Natural killer cell treated with Interleukin-12 subunit alpha and Interleukin-12 subunit beta and Interleukin-15 and Interleukin-18, amount 100 ng/mL, for 72 hours (primary cell): Measurements from ENCODE around the gene PSMD2. TPM values are rescaled to one million over a fixed set of nuclear protein-coding genes. Genes with fewer than 3 reads are reported as not detected.
"Not testable (repeated sequence)": the region's sequence is repeated elsewhere in the genome, so short reads cannot be mapped to it uniquely, and the experiment has no call there.

Experiments used
- ATAC-seq, 2 donors: fragments of 150-1000 bp; cut with Tn5 transposase in 1 of 2; sonication (Bioruptor Pico), chemical (Tn5 transposase) in 1 of 2; 2 replicates each; pipeline ENCODE4 v1.10.0; 2021
- DNase-seq: peaks from one replicate; pipeline ENCODE4 v3.0.0; 2022; ENCODE audit warnings: low spot score
- H3K27ac Mint-ChIP-seq, 2 donors: 1 replicate in 1 of 2; 2 replicates in 1 of 2; pipeline ENCODE4 v1.8.0; 2022; ENCODE audit warnings: mixed read lengths in 2 of 2, mild to moderate bottlenecking in 1 of 2, moderate library complexity in 1 of 2
- H3K27me3 Mint-ChIP-seq, 2 donors: 1 replicate in 1 of 2; 2 replicates in 1 of 2; pipeline ENCODE4 v1.8.0; 2022; ENCODE audit warnings: mixed read lengths in 2 of 2
- H3K36me3 Mint-ChIP-seq: one replicate; pipeline ENCODE4 v1.8.0; 2022; ENCODE audit warnings: mixed read lengths
- H3K4me1 Mint-ChIP-seq, 2 donors: 1 replicate in 1 of 2; 2 replicates in 1 of 2; pipeline ENCODE4 v1.8.0; 2022; ENCODE audit warnings: low read depth in 2 of 2, mixed read lengths in 2 of 2, mild to moderate bottlenecking in 1 of 2
- H3K4me3 Mint-ChIP-seq: one replicate; pipeline ENCODE4 v1.8.0; 2022; ENCODE audit warnings: mixed read lengths
- H3K9me3 Mint-ChIP-seq: 2 replicates; pipeline ENCODE4 v1.8.0; 2022; ENCODE audit warnings: mixed read lengths
- total RNA-seq, 2 donors: library from RNA; stranded (reverse); gene quantifications; one replicate each; pipeline ENCODE4 v1.2.3, GENCODE V29; 2022

PSMD2 gene
- total RNA-seq, 2 donors from 2014 or later: 285 to 328 TPM

DNA sequence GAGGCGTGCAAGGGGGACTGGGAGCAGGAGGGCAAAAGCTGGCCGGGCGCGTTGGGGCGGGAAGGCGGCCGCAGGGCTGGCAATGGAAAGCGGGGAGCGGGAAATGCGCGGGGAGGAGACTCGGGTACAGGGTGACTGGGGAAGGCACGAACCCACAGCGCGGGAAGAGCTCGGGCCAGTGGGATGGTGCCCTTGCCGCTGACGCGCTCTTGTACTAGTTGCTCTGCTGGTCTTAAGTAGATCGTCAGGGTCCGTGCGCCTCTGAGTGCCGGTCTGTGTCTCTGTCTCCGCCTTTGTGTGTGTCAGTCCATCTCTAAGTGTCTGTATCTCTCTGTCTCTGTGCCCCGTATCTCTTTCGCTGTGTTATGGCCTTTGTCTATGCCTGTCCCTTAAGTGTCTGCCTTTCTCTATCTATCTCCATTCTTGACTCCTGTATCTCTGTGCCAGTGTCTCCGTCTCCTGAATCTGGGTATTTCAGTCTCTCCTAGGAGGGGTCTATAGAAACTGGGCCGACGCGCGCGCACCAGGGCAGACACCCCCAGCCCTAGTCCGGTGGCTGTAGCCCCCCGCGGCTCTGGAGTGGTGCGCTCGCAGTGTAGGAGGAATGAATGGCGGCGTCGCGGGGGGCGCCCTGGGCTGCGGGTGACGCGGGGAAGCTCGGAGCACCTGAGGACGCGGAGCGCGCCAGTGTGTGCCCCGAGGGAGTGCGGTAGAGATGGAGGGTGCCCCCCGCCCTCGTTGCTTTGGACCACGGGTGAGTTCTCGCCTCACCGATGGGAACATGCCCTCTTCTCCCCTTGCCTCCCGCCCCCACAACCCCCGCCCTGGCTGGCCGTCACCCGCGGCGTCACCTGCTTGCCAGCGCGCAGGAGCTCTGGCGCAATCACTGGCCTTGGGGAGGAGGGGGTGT lies 36.9 kb upstream of the PSMD2 start:
- peaks cover 19 to 23% of the 10 kb centered on the region in 2 donors for H3K4me1 Mint-ChIP-seq
- H3K27me3 Mint-ChIP-seq: peaks cover 3 to 13% of the 10 kb centered on the region in 2 donors
- peak; percentile 25 to 34 for ATAC-seq
- peak overlapping the region; percentile 17 for H3K27ac Mint-ChIP-seq
- no peaks in the 10 kb centered on the region for H3K9me3 Mint-ChIP-seq
- H3K36me3 Mint-ChIP-seq: no peaks in the 10 kb centered on the region
- peak overlapping the region; percentile 90 for H3K4me3 Mint-ChIP-seq
- DNase-seq: no peak

GRCh38 chr3:184262764-184263179 lies 36.3 kb upstream of the PSMD2 start:
- Mint-ChIP-seq H3K4me1 (peaks cover 19 to 23% of the 10 kb centered on the region in 2 donors), H3K27ac (no peak overlapping the region), H3K36me3 (no peaks in the 10 kb centered on the region), H3K27me3 (peaks cover 8 to 17% of the 10 kb centered on the region in 2 donors), H3K9me3 (no peaks in the 10 kb centered on the region), H3K4me3 (peak overlapping the region; percentile 90)
- no peak for DNase-seq
- ATAC-seq: no peak

GRCh38 chr3:184267249-184267648 lies 31.8 kb upstream of the PSMD2 start:
- not testable (repeated sequence) for H3K4me3 Mint-ChIP-seq, DNase-seq, H3K4me1 Mint-ChIP-seq, H3K9me3 Mint-ChIP-seq, H3K36me3 Mint-ChIP-seq, ATAC-seq, H3K27ac Mint-ChIP-seq
- peaks cover 11 to 17% of the 10 kb centered on the region in 2 donors for H3K27me3 Mint-ChIP-seq

DNA sequence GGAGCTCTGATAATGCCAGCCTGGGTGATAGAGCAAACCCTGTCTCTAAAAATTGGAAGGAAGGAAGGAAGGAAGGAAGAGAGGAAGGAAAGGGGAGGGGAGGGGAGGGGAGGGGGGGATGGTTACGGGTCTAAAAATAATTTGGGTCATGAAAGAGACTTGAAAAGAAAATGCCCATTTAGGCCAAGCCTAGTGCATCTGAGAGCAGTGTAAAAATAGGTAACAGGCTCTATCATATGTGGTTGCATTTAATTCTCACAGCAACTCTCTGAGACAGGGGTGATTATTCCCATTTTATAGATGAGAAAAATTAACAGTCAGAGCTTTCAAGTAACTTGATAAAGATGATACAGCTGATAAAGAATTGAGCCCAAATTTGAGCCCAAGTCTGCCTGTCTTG lies 26.8 kb upstream of the PSMD2 start:
- no peaks in the 10 kb centered on the region for H3K36me3 Mint-ChIP-seq
- no peak overlapping the region for H3K27ac Mint-ChIP-seq
- H3K9me3 Mint-ChIP-seq: no peaks in the 10 kb centered on the region
- ATAC-seq (no peak), DNase-seq (no peak)
- no peak overlapping the region for H3K4me3 Mint-ChIP-seq
- H3K27me3 Mint-ChIP-seq: peaks cover 27 to 45% of the 10 kb centered on the region in 2 donors
- peaks cover 0 to 6% of the 10 kb centered on the region in 2 donors for H3K4me1 Mint-ChIP-seq

- ATAC-seq (no peak), DNase-seq (no peak)
- peaks cover 37 to 52% of the 10 kb centered on the region in 2 donors for H3K27me3 Mint-ChIP-seq
- no peaks in the 10 kb centered on the region for H3K36me3 Mint-ChIP-seq
- H3K4me1 Mint-ChIP-seq: peaks cover 0 to 6% of the 10 kb centered on the region in 2 donors
- no peak overlapping the region for H3K4me3 Mint-ChIP-seq
- H3K27ac Mint-ChIP-seq: no peak overlapping the region
- no peaks in the 10 kb centered on the region for H3K9me3 Mint-ChIP-seq
Observed at GRCh38 chr3:184275381-184275701, 23.7 kb upstream of the PSMD2 start.

DNA sequence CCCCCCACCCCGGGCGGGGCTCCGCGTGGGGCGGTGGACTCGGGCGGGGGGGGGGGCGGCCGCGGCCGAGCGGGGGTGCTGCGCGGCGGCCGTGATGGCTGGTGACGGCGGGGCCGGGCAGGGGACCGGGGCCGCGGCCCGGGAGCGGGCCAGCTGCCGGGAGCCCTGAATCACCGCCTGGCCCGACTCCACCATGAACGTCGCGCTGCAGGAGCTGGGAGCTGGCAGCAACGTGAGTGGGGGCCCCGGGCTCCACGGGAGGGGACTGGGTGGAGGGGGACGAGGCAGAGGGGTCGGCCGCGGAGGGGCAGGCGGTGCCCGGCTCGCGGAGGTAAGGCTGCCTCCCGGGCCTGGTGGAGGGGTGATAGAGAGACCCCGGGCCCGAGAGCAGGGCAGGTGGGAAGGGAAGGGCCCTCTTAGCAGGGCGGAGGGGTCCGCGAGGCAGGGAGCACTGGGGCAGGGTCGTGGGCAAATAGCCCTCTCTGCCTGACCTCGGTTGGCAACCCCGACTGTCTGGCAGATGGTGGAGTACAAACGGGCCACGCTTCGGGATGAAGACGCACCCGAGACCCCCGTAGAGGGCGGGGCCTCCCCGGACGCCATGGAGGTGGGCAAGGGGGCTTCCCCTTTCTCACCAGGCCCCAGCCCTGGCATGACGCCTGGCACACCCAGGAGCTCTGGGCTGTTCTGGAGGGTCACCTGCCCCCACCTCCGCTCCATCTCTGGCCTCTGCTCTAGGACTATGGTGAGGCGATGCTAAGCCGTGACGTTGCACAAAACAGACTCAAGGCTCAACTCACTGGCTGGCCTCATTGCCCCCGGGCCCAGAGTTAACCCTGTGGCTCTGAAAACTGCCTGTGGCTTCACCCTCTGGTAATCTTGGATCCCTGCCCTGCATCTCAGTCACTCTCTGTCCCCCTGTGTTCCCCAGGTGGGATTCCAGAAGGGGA lies 22.8 kb upstream of the PSMD2 start, which contains the start of gene ECE2:
ECE2 (plus strand) TSS at position 62 of the 950 bp plus-strand sequence; CDS start at position 194, 132 bp downstream.
- peaks cover 37 to 52% of the 10 kb centered on the region in 2 donors for H3K27me3 Mint-ChIP-seq
- H3K4me1 Mint-ChIP-seq: peaks cover 0 to 6% of the 10 kb centered on the region in 2 donors
- no peak within 1 kb of the TSS for H3K27ac Mint-ChIP-seq
- DNase-seq: no peak
- H3K36me3 Mint-ChIP-seq: no peaks in the 10 kb centered on the region
- ATAC-seq: peak in 1 of 2 donors; percentile 41
- no peaks in the 10 kb centered on the region for H3K9me3 Mint-ChIP-seq
- no peak within 1 kb of the TSS for H3K4me3 Mint-ChIP-seq

GRCh38 chr3:184277366-184277765 lies 21.7 kb upstream of the PSMD2 start:
- DNase-seq (no peak), ATAC-seq (no peak)
- Mint-ChIP-seq H3K4me1 (peaks cover 0 to 6% of the 10 kb centered on the region in 2 donors), H3K9me3 (no peaks in the 10 kb centered on the region), H3K27me3 (peaks cover 37 to 42% of the 10 kb centered on the region in 2 donors), H3K4me3 (no peak overlapping the region), H3K36me3 (no peaks in the 10 kb centered on the region), H3K27ac (no peak overlapping the region)

DNA sequence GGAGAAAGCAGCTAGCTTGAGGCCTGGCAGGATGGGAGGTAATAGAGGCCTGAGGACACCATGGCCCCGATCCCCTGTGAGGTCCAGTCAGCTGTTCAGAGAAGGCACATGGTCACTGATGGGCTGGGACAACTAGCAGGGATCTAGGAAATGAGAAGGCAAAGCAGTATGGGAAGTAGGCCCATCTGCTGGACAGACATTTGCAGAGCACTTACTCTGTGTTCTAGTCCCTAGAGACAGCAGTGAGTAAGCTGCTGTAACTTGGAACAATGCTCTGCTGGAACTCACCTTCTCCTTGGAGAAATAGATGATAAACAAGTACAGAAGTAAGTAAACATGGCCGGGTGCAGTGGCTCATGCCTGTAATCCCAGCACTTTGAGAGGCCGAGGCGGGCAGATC lies 16.1 kb upstream of the PSMD2 start:
- H3K27ac Mint-ChIP-seq: no peak overlapping the region
- no peak overlapping the region for H3K4me3 Mint-ChIP-seq
- H3K36me3 Mint-ChIP-seq: no peaks in the 10 kb centered on the region
- DNase-seq (no peak), ATAC-seq (no peak)
- H3K9me3 Mint-ChIP-seq: no peaks in the 10 kb centered on the region
- H3K27me3 Mint-ChIP-seq: peaks cover 19 to 23% of the 10 kb centered on the region in 2 donors
- no peaks in the 10 kb centered on the region for H3K4me1 Mint-ChIP-seq

DNA sequence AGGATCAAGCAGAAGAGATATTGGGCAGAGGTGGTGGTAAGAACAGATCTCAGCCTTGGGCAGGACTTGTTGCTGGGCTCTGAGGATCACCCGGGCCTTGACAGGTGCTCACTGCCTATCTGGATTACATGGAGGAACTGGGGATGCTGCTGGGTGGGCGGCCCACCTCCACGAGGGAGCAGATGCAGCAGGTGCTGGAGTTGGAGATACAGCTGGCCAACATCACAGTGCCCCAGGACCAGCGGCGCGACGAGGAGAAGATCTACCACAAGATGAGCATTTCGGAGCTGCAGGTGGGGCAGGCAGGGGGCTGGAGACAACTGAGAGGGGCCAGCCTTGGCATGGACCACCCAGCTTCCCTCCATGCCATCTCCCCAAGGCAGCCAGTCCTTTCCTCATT lies 15.4 kb upstream of the PSMD2 start:
- H3K27ac Mint-ChIP-seq: no peak overlapping the region
- no peak for DNase-seq
- H3K36me3 Mint-ChIP-seq: no peaks in the 10 kb centered on the region

DNA sequence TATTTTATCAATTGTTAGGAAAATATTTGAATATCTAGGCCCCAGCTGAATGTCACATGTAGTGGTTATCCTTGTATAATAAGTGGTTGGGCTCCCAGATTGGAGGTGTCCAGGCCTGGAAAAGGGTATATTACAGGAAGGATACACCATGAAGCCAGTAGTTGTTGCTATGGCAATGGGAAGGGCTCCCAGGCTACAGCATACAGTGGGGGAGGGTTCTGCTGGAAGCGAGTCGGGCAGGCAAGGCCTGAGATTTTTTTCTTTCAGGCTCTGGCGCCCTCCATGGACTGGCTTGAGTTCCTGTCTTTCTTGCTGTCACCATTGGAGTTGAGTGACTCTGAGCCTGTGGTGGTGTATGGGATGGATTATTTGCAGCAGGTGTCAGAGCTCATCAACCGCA lies 14.3 kb upstream of the PSMD2 start:
- DNase-seq (no peak), ATAC-seq (peak; percentile 4 to 34)
- H3K36me3 Mint-ChIP-seq: no peaks in the 10 kb centered on the region
- no peaks in the 10 kb centered on the region for H3K9me3 Mint-ChIP-seq
- H3K27ac Mint-ChIP-seq: no peak overlapping the region
- H3K4me3 Mint-ChIP-seq: no peak overlapping the region
- H3K27me3 Mint-ChIP-seq: peaks cover 13 to 15% of the 10 kb centered on the region in 2 donors
- H3K4me1 Mint-ChIP-seq: no peaks in the 10 kb centered on the region

More for the DNA sequence above, 15.4 kb upstream of the PSMD2 start:
- no peak for ATAC-seq
- Mint-ChIP-seq H3K9me3 (no peaks in the 10 kb centered on the region), H3K4me3 (no peak overlapping the region), H3K4me1 (no peaks in the 10 kb centered on the region), H3K27me3 (peaks cover 16 to 19% of the 10 kb centered on the region in 2 donors)

GRCh38 chr3:184289426-184289938 lies 9.6 kb upstream of the PSMD2 start:
- Mint-ChIP-seq H3K27ac (no peak overlapping the region), H3K27me3 (peaks cover 12 to 13% of the 10 kb centered on the region in 2 donors), H3K36me3 (no peaks in the 10 kb centered on the region), H3K9me3 (no peaks in the 10 kb centered on the region), H3K4me3 (no peak overlapping the region), H3K4me1 (no peaks in the 10 kb centered on the region)
- DNase-seq (no peak), ATAC-seq (peak; percentile 62 to 68)

DNA sequence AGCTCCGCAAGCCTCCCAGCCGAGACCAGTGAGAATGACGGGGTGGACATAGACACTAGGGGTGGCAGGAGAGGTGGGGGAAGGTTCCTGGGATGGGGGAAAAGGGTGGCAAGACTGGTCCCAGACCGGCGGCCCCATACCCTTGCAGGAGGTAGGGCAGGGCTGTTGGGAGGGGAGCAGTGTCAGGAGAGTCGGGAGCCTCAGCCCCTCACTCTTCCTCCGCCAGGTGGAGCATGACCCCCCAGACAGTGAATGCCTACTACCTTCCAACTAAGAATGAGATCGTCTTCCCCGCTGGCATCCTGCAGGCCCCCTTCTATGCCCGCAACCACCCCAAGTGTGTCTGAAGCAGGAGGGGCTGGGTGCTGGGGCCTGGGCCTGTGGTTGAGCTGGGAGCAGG lies 8.7 kb upstream of the PSMD2 start:
- Mint-ChIP-seq H3K4me1 (no peaks in the 10 kb centered on the region), H3K4me3 (no peak overlapping the region), H3K36me3 (no peaks in the 10 kb centered on the region), H3K9me3 (no peaks in the 10 kb centered on the region), H3K27ac (no peak overlapping the region), H3K27me3 (peaks cover 12% of the 10 kb centered on the region in 2 donors)
- no peak for ATAC-seq
- no peak for DNase-seq

- Mint-ChIP-seq H3K27ac (no peak overlapping the region), H3K4me3 (no peak overlapping the region), H3K27me3 (peaks cover 4% of the 10 kb centered on the region in 2 donors), H3K36me3 (no peaks in the 10 kb centered on the region), H3K4me1 (no peaks in the 10 kb centered on the region), H3K9me3 (no peaks in the 10 kb centered on the region)
- ATAC-seq (no peak), DNase-seq (no peak)
Observed at GRCh38 chr3:184291044-184291737, 7.8 kb upstream of the PSMD2 start.
